Measurements from ENCODE around the gene DNAH8. TPM values are rescaled to one million over a fixed set of nuclear protein-coding genes. Genes with fewer than 3 reads are reported as not detected.

Gene DNAH8
- total RNA-seq, 1 experiment from 2014 or later, result 0.15 TPM

GRCh38 chr6:38852215-38852614, 137.1 kb downstream of the DNAH8 start:
- no peaks in the 10 kb centered on the region for H3K79me2 ChIP-seq (ENCODE audit: low read length)
- no peaks in the 10 kb centered on the region for H3K9me2 ChIP-seq (replicated peaks; ENCODE audit: low read length)
- no TSS peak for BruUV-seq (replicated peaks)
- H3K4me3 ChIP-seq (ENCODE audit: low read length), result no peak overlapping the region
- DNase-seq, result no peak
- ChIA-PET POLR2A (ENCODE audit: unreplicated experiment) (no interaction called here), CTCF (no interaction called here)
- H3K27me3 ChIP-seq (ENCODE audit: low read length), result peaks cover 7% of the 10 kb centered on the region; the same call in 1 of the 2 replicates
- no peak for TF ChIP-seq EZH2phosphoT487 (IDR thresholded peaks at IDR 0.05; ENCODE audit: borderline replicate concordance, low read length)
- no peak for ATAC-seq
- H3K4me2 ChIP-seq (ENCODE audit: low read length), result no peak overlapping the region
- no peak overlapping the region for H3K9ac ChIP-seq (ENCODE audit: low read length)
- H3K9me3 ChIP-seq (ENCODE audit: low read length), result no peaks in the 10 kb centered on the region
- peaks cover 1% of the 10 kb centered on the region; the same call in 1 of the 2 replicates for H3K4me1 ChIP-seq (ENCODE audit: insufficient read depth, low read length)
- no peaks in the 10 kb centered on the region for H3F3A ChIP-seq (ENCODE audit: low read length, unreplicated experiment)
- no peaks in the 10 kb centered on the region for H3K36me3 ChIP-seq (ENCODE audit: low read depth, low read length)
- H4K20me1 ChIP-seq (ENCODE audit: low read length), result no peaks in the 10 kb centered on the region
- no peak overlapping the region for H2AFZ ChIP-seq (ENCODE audit: low read length)
- intact Hi-C loops (cut with micrococcal nuclease), result no loop called here
- H3K27ac ChIP-seq (ENCODE audit: low read length), result no peak overlapping the region

DNA sequence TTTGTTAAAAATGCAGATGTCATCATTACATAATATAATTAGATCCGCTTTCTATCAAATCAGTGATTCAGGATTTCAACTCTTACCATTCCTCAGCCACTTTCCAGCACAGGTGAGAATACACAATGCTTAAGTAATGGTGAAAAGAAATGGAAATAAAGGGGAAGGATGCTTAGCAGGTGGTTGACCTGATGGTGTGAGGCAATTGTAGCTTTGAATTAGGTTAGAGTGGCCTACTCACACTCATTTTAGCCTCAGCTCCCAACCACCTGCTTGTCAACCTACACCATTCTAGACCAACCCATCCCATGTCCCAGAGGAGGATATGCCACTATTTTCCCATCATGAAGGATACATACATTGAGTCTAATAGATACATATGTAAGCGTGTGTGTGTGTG, 138.1 kb downstream of the DNAH8 start:
- ATAC-seq, result no peak
- no peak overlapping the region for H3K27ac ChIP-seq (ENCODE audit: low read length)
- CTCF ChIA-PET, result no interaction called here
- no peaks in the 10 kb centered on the region for H3F3A ChIP-seq (ENCODE audit: low read length, unreplicated experiment)
- no peak overlapping the region for H2AFZ ChIP-seq (ENCODE audit: low read length)
- H3K9ac ChIP-seq (ENCODE audit: low read length), result no peak overlapping the region
- H3K36me3 ChIP-seq (ENCODE audit: low read depth, low read length), result no peaks in the 10 kb centered on the region
- H3K4me2 ChIP-seq (ENCODE audit: low read length), result no peak overlapping the region
- H3K9me3 ChIP-seq (ENCODE audit: low read length), result no peaks in the 10 kb centered on the region
- H4K20me1 ChIP-seq (ENCODE audit: low read length), result no peaks in the 10 kb centered on the region
- no TSS peak for BruUV-seq (replicated peaks)
- peaks cover 7% of the 10 kb centered on the region; the same call in 1 of the 2 replicates for H3K27me3 ChIP-seq (ENCODE audit: low read length)
- no peaks in the 10 kb centered on the region for H3K79me2 ChIP-seq (ENCODE audit: low read length)
- H3K9me2 ChIP-seq (replicated peaks; ENCODE audit: low read length), result no peaks in the 10 kb centered on the region
- TF ChIP-seq CTCF (conservative IDR thresholded peaks at IDR 0.05; ENCODE audit: low read depth, low read length) (no peak), EZH2phosphoT487 (IDR thresholded peaks at IDR 0.05; ENCODE audit: borderline replicate concordance, low read length) (no peak), EZH2 (IDR thresholded peaks at IDR 0.05; ENCODE audit: low read length, unreplicated experiment) (no peak)
- no peak overlapping the region for H3K4me3 ChIP-seq (ENCODE audit: low read length)
- no peaks in the 10 kb centered on the region for H3K4me1 ChIP-seq (ENCODE audit: insufficient read depth, low read length)
- DNase-seq, result no peak
- POLR2A ChIA-PET (ENCODE audit: unreplicated experiment), result no interaction called here
- intact Hi-C loops (cut with micrococcal nuclease), result no loop called here

DNA sequence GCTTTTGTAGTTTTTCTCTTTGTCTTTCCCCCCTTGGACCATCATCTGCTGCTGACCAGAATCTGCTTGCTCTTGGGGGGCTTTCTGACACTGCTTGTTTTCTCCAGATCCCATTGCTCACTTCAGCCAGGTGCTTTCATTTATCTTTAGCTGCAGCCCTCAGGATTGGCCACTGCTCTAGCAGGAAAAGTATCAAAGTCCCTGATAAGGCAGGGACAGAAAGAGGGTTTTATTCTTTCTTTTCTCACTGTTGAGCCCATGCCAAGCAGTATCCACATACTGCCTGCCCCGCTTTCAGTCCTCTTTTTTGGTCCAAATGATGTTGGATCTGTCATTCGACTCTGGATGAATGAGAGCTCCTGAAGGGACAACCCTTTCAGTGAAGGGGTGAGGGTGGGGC, 141.4 kb downstream of the DNAH8 start:
- Histone ChIP-seq H2AFZ (ENCODE audit: low read length) (no peak overlapping the region), H3K4me1 (ENCODE audit: insufficient read depth, low read length) (no peaks in the 10 kb centered on the region), H3K9me3 (ENCODE audit: low read length) (no peaks in the 10 kb centered on the region), H3K27ac (ENCODE audit: low read length) (no peak overlapping the region), H3K9ac (ENCODE audit: low read length) (no peak overlapping the region), H3K4me3 (ENCODE audit: low read length) (no peak overlapping the region), H3K36me3 (ENCODE audit: low read depth, low read length) (no peaks in the 10 kb centered on the region), H3K79me2 (ENCODE audit: low read length) (no peaks in the 10 kb centered on the region), H3K27me3 (ENCODE audit: low read length) (peaks cover 8% of the 10 kb centered on the region; the same call in 1 of the 2 replicates), H3K9me2 (replicated peaks; ENCODE audit: low read length) (no peaks in the 10 kb centered on the region), H3K4me2 (ENCODE audit: low read length) (no peak overlapping the region), H3F3A (ENCODE audit: low read length, unreplicated experiment) (no peaks in the 10 kb centered on the region), H4K20me1 (ENCODE audit: low read length) (no peaks in the 10 kb centered on the region)
- DNase-seq (no peak), ATAC-seq (no peak)
- intact Hi-C loops (cut with micrococcal nuclease), result no loop called here
- ChIA-PET CTCF (no interaction called here), POLR2A (ENCODE audit: unreplicated experiment) (no interaction called here)
- no TSS peak for BruUV-seq (replicated peaks)
- no peak for TF ChIP-seq EZH2phosphoT487 (IDR thresholded peaks at IDR 0.05; ENCODE audit: borderline replicate concordance, low read length)
- no peak for TF ChIP-seq CTCF (conservative IDR thresholded peaks at IDR 0.05; ENCODE audit: low read depth, low read length)
